ENCODE data around the gene AGPAT3.

AGPAT3 gene

GRCh38 chr21:43847301-43847700 is 17.7 kb upstream of the AGPAT3 start:
- no peak for TF ChIP-seq CTCF (IDR thresholded peaks at IDR 0.05)
- H3K27ac ChIP-seq, result no peak overlapping the region
- H3K4me3 ChIP-seq (ENCODE audit: low read depth in 1 of 2, low read length in 1 of 2), result no peak overlapping the region
- no peaks in the 10 kb centered on the region for H3K36me3 ChIP-seq
- no peaks in the 10 kb centered on the region for H3K9me3 ChIP-seq
- H3K27me3 ChIP-seq, result no peaks in the 10 kb centered on the region
- H3K4me1 ChIP-seq (ENCODE audit: control insufficient read depth in 1 of 2, insufficient read depth in 1 of 2, low read depth in 1 of 2, low read length in 1 of 2), result peaks cover 2 to 6% of the 10 kb centered on the region in 2 experiments

GRCh38 chr21:43848771-43849170 is 16.3 kb upstream of the AGPAT3 start:
- Histone ChIP-seq H3K36me3 (no peaks in the 10 kb centered on the region), H3K27me3 (peaks cover 4% of the 10 kb centered on the region), H3K4me3 (ENCODE audit: low read depth in 1 of 2, low read length in 1 of 2) (no peak overlapping the region), H3K4me1 (ENCODE audit: control insufficient read depth in 1 of 2, insufficient read depth in 1 of 2, low read depth in 1 of 2, low read length in 1 of 2) (no peaks in the 10 kb centered on the region), H3K9me3 (no peaks in the 10 kb centered on the region), H3K27ac (no peak overlapping the region)
- TF ChIP-seq CTCF (IDR thresholded peaks at IDR 0.05), result no peak

GRCh38 chr21:43849532-43850299 is 15.3 kb upstream of the AGPAT3 start:
- Histone ChIP-seq H3K9me3 (no peaks in the 10 kb centered on the region), H3K27me3 (peaks cover 13% of the 10 kb centered on the region), H3K4me1 (ENCODE audit: control insufficient read depth in 1 of 2, insufficient read depth in 1 of 2, low read depth in 1 of 2, low read length in 1 of 2) (no peaks in the 10 kb centered on the region), H3K36me3 (no peaks in the 10 kb centered on the region), H3K27ac (no peak overlapping the region), H3K4me3 (ENCODE audit: low read depth in 1 of 2, low read length in 1 of 2) (no peak overlapping the region)
- no peak for TF ChIP-seq CTCF (IDR thresholded peaks at IDR 0.05)

GRCh38 chr21:43850728-43851295 is 14.2 kb upstream of the AGPAT3 start:
- Histone ChIP-seq H3K4me3 (ENCODE audit: low read depth in 1 of 2, low read length in 1 of 2) (no peak overlapping the region), H3K36me3 (no peaks in the 10 kb centered on the region), H3K27ac (no peak overlapping the region), H3K4me1 (ENCODE audit: control insufficient read depth in 1 of 2, insufficient read depth in 1 of 2, low read depth in 1 of 2, low read length in 1 of 2) (peaks cover 0 to 3% of the 10 kb centered on the region in 2 experiments), H3K9me3 (no peaks in the 10 kb centered on the region), H3K27me3 (peaks cover 24% of the 10 kb centered on the region)
- TF ChIP-seq CTCF (IDR thresholded peaks at IDR 0.05), result no peak

- H3K27me3 ChIP-seq, result peaks cover 27% of the 10 kb centered on the region
These were observed 13.4 kb upstream of the AGPAT3 start for GRCh38 chr21:43851593-43851992.

More at GRCh38 chr21:43851593-43851992, 13.4 kb upstream of the AGPAT3 start:
- no peaks in the 10 kb centered on the region for H3K9me3 ChIP-seq
- peaks cover 0 to 3% of the 10 kb centered on the region in 2 experiments for H3K4me1 ChIP-seq (ENCODE audit: control insufficient read depth in 1 of 2, insufficient read depth in 1 of 2, low read depth in 1 of 2, low read length in 1 of 2)
- H3K27ac ChIP-seq, result no peak overlapping the region
- TF ChIP-seq CTCF (IDR thresholded peaks at IDR 0.05), result no peak
- H3K4me3 ChIP-seq (ENCODE audit: low read depth in 1 of 2, low read length in 1 of 2), result no peak overlapping the region
- no peaks in the 10 kb centered on the region for H3K36me3 ChIP-seq

Measured in neutrophil (primary cell).